GM12872 (cell line): ENCODE data around the gene GLB1L.

Experiments used
- CTCF ChIP-seq: IDR thresholded peaks from 3 replicates; pipeline ENCODE4 v1.5.1; 2011; ENCODE audit warnings: low read depth, mild to moderate bottlenecking, low read length, moderate library complexity; ENCODE audit not compliant: insufficient read depth

Gene GLB1L

GRCh38 chr2:219216535-219216915 lies 28.7 kb downstream of the GLB1L start:
- no peak for TF ChIP-seq CTCF

DNA sequence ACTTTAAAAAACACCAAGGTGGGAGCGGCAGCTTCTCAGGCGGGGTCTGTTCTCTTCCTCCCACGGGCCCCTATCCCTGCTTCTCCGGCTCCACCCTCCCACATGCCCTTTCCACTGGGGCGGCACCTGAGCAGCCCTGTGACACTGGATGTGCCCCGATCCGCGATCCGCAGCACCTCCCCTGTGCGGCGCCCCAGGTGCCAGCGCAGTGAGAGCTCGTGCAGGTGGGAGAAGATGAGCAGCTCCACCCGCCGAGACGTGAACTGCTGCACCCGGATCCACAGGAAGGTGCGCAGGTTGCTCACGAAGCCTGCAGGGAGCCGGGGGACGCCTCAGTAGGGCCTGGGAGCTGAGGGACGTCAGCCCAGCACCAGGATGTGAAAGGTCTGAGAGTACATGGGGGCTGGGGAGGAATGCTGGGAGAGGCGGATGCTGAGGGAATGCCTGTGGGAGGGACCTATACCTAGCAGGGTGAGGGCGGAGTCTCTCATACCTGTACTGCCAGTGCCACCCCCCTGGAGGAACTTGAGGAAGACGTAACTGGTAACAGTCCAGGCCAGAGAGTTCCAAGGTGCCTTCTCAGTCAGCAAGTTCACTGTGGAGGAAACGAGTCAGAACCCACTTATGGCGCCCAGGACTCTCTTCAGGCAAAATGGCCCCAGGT lies 29.2 kb downstream of the GLB1L start:
- no peak for TF ChIP-seq CTCF

GRCh38 chr2:219214786-219215185 lies 30.5 kb downstream of the GLB1L start:
- TF ChIP-seq CTCF, result no peak

DNA sequence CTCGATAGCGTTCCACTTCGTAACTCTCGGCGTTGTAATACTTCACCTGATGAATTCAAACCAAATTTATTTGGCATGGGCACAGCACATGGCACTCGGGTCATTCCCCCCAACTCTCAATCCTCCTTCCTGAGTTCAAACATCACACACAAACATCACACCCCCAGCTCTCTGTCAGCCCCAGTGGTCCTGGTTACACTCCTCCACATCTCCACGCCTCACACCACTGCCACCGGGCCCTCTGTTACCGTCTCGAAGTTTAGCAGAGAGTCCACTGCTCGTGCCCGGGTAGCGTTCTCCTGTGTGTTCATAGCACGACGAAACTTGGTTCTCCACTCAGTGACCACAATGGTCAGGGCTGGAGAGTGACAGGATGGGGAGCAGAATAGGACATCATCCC lies 31.1 kb downstream of the GLB1L start:
- no peak for TF ChIP-seq CTCF

DNA sequence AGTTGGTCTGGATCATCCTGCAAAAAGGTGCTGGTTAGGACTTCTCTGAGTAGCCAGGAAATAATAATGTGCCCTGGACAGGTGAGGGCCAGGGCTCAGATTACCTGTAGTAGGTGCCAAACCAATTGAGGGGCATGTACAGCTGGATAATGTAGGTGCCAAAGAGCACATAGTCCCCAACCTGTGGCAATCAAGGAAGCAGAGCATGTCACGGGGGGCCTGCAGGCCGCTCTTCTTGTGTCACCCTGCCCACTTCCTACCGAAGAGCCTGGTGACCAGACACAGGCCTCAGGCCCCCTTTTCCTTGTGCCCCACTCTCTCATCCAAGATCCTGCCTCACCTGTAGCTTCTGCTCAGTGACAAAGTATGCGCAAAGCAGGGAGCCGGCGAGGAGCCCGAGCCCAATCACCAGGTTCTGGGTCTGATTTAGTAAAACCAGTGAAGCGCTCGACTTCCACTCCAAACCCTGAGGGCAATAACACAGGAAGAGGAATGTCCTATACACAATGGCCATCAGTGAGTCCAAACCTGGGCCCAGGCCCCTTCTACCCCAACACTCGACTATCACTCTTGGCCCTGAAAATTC lies 31.7 kb downstream of the GLB1L start:
- no peak for TF ChIP-seq CTCF

DNA sequence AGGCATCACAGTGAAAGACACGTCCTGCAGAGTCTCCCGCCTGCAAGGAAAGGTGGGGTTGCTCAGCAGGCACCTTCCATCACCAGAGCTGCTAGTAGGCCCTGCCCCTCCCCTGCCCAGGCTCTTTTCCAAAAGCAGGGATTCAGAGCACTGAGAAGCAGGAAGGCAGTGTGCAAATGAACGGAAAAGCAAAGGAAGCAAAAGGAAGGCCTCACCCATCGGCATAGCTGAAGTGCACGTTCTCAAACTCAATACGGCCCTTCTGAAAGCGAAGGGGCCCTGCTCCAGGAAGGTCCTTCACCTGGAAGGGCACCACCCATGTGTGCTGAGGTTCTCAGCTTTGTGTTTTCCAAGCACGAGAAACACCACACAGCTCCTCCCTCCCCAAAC lies 32.2 kb downstream of the GLB1L start:
- TF ChIP-seq CTCF, result no peak

GRCh38 chr2:219210886-219211362 lies 34.3 kb downstream of the GLB1L start:
- no peak for TF ChIP-seq CTCF
